Stimulated activated effector memory CD8-positive, alpha-beta T cell treated with anti-CD3 and anti-CD28 coated beads, Interleukin-12 subunit alpha, Interleukin-12 subunit beta, amount 100 ng/mL, for 72 hours (primary cell): Measurements from ENCODE around the gene FGF3.
"Not testable (repeated sequence)": the region's sequence is repeated elsewhere in the genome, so short reads cannot be mapped to it uniquely, and the experiment has no call there.

Source experiments
- ATAC-seq: fragments of 150-1000 bp; cut with Tn5 transposase; 2 replicates; pipeline ENCODE4 v1.10.0; 2021
- DNase-seq, 2 donors: peaks; one replicate each; pipeline ENCODE4 v3.0.0; 2021 to 2022; ENCODE audit warnings: low spot score in 2 of 2
- H3K27ac Mint-ChIP-seq: one replicate; pipeline ENCODE4 v1.8.0; 2022; ENCODE audit warnings: mild to moderate bottlenecking, mixed read lengths
- H3K36me3 Mint-ChIP-seq: one replicate; pipeline ENCODE4 v1.8.0; 2022; ENCODE audit warnings: mild to moderate bottlenecking, mixed read lengths
- H3K4me1 Mint-ChIP-seq: one replicate; pipeline ENCODE4 v1.8.0; 2022; ENCODE audit warnings: mixed read lengths
- H3K4me3 Mint-ChIP-seq: one replicate; pipeline ENCODE4 v1.8.0; 2022; ENCODE audit warnings: mild to moderate bottlenecking, mixed read lengths
- H3K9me3 Mint-ChIP-seq: one replicate; pipeline ENCODE4 v1.8.0; 2022; ENCODE audit warnings: mixed read lengths

Gene FGF3

GRCh38 chr11:69787457-69787856 lies 31.8 kb downstream of the FGF3 start:
- no peak overlapping the region for H3K4me3 Mint-ChIP-seq
- DNase-seq (no peak), ATAC-seq (no peak)
- H3K27ac Mint-ChIP-seq = no peak overlapping the region
- no peaks in the 10 kb centered on the region for H3K9me3 Mint-ChIP-seq
- no peaks in the 10 kb centered on the region for H3K36me3 Mint-ChIP-seq
- H3K4me1 Mint-ChIP-seq = no peaks in the 10 kb centered on the region

GRCh38 chr11:69781241-69781640 lies 38.0 kb downstream of the FGF3 start:
- H3K4me1 Mint-ChIP-seq = peaks cover 5% of the 10 kb centered on the region
- H3K27ac Mint-ChIP-seq = no peak overlapping the region
- no peak for ATAC-seq

GRCh38 chr11:69778373-69778772 lies 40.8 kb downstream of the FGF3 start:
- peaks cover 5% of the 10 kb centered on the region for H3K4me1 Mint-ChIP-seq
- H3K9me3 Mint-ChIP-seq = no peaks in the 10 kb centered on the region
- H3K36me3 Mint-ChIP-seq = no peaks in the 10 kb centered on the region
- no peak overlapping the region for H3K27ac Mint-ChIP-seq
- no peak for ATAC-seq
- DNase-seq = no peak
- H3K4me3 Mint-ChIP-seq = no peak overlapping the region

More at GRCh38 chr11:69781241-69781640, 38.0 kb downstream of the FGF3 start:
- H3K36me3 Mint-ChIP-seq = no peaks in the 10 kb centered on the region
- no peak overlapping the region for H3K4me3 Mint-ChIP-seq
- no peaks in the 10 kb centered on the region for H3K9me3 Mint-ChIP-seq
- no peak for DNase-seq

DNA sequence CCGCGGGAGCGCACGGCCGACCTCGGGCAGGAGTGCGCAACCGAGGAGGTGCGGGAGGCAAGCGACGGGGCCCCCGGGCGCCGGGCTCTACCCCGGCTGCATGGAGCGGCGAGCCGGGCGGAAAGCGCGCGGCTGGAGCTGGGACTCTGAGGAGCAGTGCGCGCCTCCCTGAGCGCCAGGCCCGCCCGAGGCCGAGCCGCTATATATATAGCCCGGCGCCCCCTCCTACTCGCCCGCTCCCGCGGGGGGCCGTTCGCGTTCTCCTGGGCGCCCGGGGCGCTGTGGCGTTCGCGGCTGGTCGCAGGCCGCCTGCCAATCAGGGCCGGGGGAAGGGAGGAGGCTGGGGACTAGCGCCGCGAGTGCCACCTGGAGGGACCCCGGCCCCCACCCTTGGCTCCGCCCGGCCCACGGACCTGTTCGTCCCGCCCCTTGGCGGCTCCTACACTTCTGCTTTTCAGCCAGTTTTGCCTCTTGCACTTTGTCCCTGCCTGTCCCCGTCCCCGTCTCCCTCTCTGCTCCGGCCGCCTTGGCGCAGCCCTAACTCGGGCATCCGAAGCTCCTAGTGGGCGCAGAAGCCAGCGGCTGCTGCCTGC lies 44.0 kb downstream of the FGF3 start, which contains the start of gene FGF4:
Gene FGF4 (minus strand): TSS at position 179 of the 593 bp plus-strand sequence. CDS start 257 bp downstream, outside the sequence.
- Mint-ChIP-seq H3K36me3 (no peaks in the 10 kb centered on the region), H3K4me1 (peaks cover 5% of the 10 kb centered on the region), H3K4me3 (no peak within 1 kb of the TSS), H3K9me3 (no peaks in the 10 kb centered on the region), H3K27ac (no peak within 1 kb of the TSS)
- ATAC-seq (no peak), DNase-seq (no peak)

GRCh38 chr11:69774354-69775162 lies 44.7 kb downstream of the FGF3 start:
- Mint-ChIP-seq H3K4me1 (peaks cover 5% of the 10 kb centered on the region), H3K9me3 (no peaks in the 10 kb centered on the region), H3K4me3 (no peak overlapping the region), H3K27ac (no peak overlapping the region), H3K36me3 (no peaks in the 10 kb centered on the region)
- no peak for DNase-seq
- ATAC-seq = no peak

GRCh38 chr11:69773626-69774353 lies 45.4 kb downstream of the FGF3 start:
- Mint-ChIP-seq H3K27ac (no peak overlapping the region), H3K36me3 (no peaks in the 10 kb centered on the region), H3K4me3 (no peak overlapping the region), H3K4me1 (peaks cover 5% of the 10 kb centered on the region), H3K9me3 (no peaks in the 10 kb centered on the region)
- no peak for ATAC-seq
- DNase-seq = no peak

- DNase-seq (no peak), ATAC-seq (no peak)
- no peak overlapping the region for H3K4me3 Mint-ChIP-seq
- no peak overlapping the region for H3K27ac Mint-ChIP-seq
- H3K36me3 Mint-ChIP-seq = no peaks in the 10 kb centered on the region
- H3K4me1 Mint-ChIP-seq = no peaks in the 10 kb centered on the region
- no peaks in the 10 kb centered on the region for H3K9me3 Mint-ChIP-seq
Observed at GRCh38 chr11:69771466-69771865, 47.8 kb downstream of the FGF3 start.

GRCh38 chr11:69770540-69770939 lies 48.7 kb downstream of the FGF3 start:
- no peak overlapping the region for H3K27ac Mint-ChIP-seq
- no peaks in the 10 kb centered on the region for H3K9me3 Mint-ChIP-seq
- no peak for ATAC-seq
- H3K4me1 Mint-ChIP-seq = no peaks in the 10 kb centered on the region
- no peaks in the 10 kb centered on the region for H3K36me3 Mint-ChIP-seq
- no peak overlapping the region for H3K4me3 Mint-ChIP-seq
- no peak for DNase-seq

- H3K9me3 Mint-ChIP-seq = no peaks in the 10 kb centered on the region
- no peaks in the 10 kb centered on the region for H3K4me1 Mint-ChIP-seq
- no peak overlapping the region for H3K27ac Mint-ChIP-seq
- no peak overlapping the region for H3K4me3 Mint-ChIP-seq
- DNase-seq (no peak), ATAC-seq (no peak)
- no peaks in the 10 kb centered on the region for H3K36me3 Mint-ChIP-seq
Observed at GRCh38 chr11:69765498-69765995, 53.7 kb downstream of the FGF3 start.

DNA sequence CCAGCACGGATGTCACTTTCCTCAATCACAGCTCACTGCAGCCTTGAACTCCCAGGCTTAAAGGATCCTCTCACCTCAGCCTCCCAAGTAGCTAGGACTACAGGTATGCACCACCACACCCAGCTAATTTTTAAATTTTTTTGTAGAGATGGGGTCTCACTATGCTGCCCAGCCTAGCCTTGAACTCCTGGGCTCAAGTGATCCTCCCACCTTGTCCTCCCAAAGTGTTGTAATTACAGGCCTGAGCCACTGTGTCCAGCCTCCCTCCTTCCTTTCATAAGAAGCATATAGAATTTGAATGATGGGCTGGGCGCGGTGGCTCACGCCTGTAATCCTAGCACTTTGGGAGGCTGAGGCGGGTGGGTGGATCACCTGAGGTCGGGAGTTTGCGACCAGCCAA lies 54.3 kb downstream of the FGF3 start:
- not testable (repeated sequence) for ATAC-seq

DNA sequence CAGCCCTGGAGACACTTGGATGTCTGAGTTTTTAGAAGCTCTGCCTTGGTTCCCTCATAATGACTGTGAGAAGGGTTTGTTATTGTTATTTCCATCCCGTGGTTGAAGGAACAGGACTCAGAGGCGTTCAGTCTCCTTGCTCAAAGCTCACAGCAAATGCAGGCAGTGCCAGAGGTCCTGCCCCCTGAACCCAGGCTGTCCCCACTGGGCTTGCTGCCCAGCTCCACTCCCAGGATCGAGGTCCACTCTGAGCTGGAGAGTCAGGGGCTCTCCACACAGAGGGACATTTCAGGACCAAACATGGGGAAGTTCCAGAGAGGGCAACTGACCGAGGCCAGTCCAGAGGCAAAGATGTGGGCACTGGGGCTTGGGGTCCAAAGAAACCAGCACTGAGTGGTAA lies 58.9 kb downstream of the FGF3 start:
- Mint-ChIP-seq H3K4me3 (no peak overlapping the region), H3K9me3 (no peaks in the 10 kb centered on the region), H3K36me3 (no peaks in the 10 kb centered on the region), H3K4me1 (no peaks in the 10 kb centered on the region), H3K27ac (no peak overlapping the region)
- no peak for DNase-seq
- ATAC-seq = no peak

More for the DNA sequence above, 54.3 kb downstream of the FGF3 start:
- H3K4me1 Mint-ChIP-seq, H3K27ac Mint-ChIP-seq, H3K4me3 Mint-ChIP-seq, DNase-seq, H3K9me3 Mint-ChIP-seq, H3K36me3 Mint-ChIP-seq: not testable (repeated sequence)
